GM12878 (cell line): ENCODE results near the gene KRT80.

Experiments used
- NKRF ChIP-seq: fragments of 450-650 bp; conservative IDR thresholded peaks from 2 replicates; pipeline ENCODE4 v1.6.1; 2017; ENCODE audit warnings: mild to moderate bottlenecking, moderate library complexity
- POLR2A ChIP-seq: IDR thresholded peaks from 2 replicates; pipeline ENCODE4 v1.6.1; 2011; ENCODE audit warnings: low read depth, mild to moderate bottlenecking, low read length
- SP1 ChIP-seq: IDR thresholded peaks from one replicate; pipeline ENCODE4 v1.6.1; 2011; ENCODE audit warnings: low read depth, low read length
- TCF7 ChIP-seq: IDR thresholded peaks from 2 replicates; pipeline ENCODE4 v1.6.1; 2014; ENCODE audit warnings: antibody characterized with exemption, borderline replicate concordance

- no peak for TF ChIP-seq POLR2A
- no peak for TF ChIP-seq SP1
- no peak for TF ChIP-seq NKRF
- TF ChIP-seq TCF7, result no peak
Measured at GRCh38 chr12:52202361-52203078, 10.7 kb upstream of the KRT80 start.
